ENCODE measurements around the gene RALGAPA2.

Gene RALGAPA2

DNA sequence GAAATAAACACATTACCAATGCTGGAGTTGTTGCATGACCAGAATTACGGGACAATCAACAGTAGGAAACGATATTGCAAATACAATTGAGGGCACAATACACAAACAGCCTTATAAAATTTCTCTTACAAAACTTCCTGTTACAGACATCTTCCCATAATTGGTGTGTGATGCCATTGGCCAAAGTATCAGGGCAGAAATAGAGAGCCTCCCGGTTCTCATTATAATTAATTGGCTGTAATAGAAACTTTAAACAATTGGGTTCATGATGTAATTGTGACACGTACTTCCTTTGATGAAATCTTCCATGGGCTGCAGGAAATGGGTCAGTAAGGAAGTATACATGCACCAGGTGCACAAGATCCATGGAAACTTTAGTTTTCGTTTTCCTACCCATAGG is 40.3 kb upstream of the RALGAPA2 start:
- no peak overlapping the region for H3K4me3 ChIP-seq (ENCODE audit: low read depth, low read length)
- no peak for DNase-seq (ENCODE audit: low read depth)
- TF ChIP-seq, protein P1, sequence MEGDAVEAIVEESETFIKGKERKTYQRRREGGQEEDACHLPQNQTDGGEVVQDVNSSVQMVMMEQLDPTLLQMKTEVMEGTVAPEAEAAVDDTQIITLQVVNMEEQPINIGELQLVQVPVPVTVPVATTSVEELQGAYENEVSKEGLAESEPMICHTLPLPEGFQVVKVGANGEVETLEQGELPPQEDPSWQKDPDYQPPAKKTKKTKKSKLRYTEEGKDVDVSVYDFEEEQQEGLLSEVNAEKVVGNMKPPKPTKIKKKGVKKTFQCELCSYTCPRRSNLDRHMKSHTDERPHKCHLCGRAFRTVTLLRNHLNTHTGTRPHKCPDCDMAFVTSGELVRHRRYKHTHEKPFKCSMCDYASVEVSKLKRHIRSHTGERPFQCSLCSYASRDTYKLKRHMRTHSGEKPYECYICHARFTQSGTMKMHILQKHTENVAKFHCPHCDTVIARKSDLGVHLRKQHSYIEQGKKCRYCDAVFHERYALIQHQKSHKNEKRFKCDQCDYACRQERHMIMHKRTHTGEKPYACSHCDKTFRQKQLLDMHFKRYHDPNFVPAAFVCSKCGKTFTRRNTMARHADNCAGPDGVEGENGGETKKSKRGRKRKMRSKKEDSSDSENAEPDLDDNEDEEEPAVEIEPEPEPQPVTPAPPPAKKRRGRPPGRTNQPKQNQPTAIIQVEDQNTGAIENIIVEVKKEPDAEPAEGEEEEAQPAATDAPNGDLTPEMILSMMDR (IDR thresholded peaks at IDR 0.05; ENCODE audit: insufficient read depth, low read depth, low read length, missing control alignments), result no peak

DNA sequence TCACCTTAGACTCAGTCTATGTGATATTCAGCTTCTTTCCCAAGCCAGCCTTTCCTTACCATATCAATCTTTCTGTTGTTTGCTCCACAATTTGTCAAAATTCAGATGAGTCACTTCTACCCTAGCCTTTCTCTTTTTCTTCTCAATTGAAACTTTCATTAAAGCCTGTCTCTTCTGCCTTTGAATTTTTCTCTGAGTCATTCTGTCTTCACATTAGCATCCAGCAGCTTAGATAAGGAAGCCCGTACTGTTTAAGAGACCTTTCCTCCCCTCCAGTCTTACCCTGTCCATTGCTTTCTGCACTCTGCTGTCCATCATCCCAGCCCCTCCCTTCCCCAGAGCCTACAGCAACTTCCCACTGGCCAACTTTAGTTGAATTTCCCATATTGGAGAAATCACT is 34.9 kb upstream of the RALGAPA2 start:
- H3K4me3 ChIP-seq (ENCODE audit: low read depth, low read length), result no peak overlapping the region
- DNase-seq (ENCODE audit: low read depth), result no peak
- TF ChIP-seq, protein P1 (IDR thresholded peaks at IDR 0.05; ENCODE audit: insufficient read depth, low read depth, low read length, missing control alignments), result no peak

DNA sequence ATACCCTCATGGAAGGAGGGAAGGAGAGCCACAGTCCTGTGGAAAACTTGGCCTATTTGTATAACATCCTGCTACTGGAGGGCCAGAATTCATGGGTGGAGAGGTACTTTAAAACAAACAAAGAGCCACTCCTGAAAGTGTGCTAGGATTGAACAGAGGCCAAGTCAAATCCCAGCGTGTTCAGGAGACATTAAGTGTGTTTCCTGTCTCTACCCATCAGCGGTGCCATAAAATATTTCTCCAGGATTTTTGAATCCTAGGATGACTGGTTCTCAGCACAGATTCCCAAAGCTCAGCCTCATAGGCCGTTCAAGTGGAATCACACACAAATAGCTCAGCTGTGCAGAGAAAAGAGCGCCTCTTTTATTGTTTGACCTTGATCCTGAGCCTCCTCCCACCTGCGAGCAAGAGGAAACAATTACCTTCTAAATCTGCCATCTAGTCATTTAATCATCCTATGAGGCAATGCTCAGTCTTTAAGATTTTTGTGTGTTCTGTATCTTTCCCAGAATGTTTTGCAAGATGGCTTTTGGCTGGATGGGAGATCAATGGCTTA is 31.8 kb upstream of the RALGAPA2 start:
- TF ChIP-seq, protein P1 (IDR thresholded peaks at IDR 0.05; ENCODE audit: insufficient read depth, low read depth, low read length, missing control alignments), result no peak
- H3K4me3 ChIP-seq (ENCODE audit: low read depth, low read length), result no peak overlapping the region
- no peak for DNase-seq (ENCODE audit: low read depth)

DNA sequence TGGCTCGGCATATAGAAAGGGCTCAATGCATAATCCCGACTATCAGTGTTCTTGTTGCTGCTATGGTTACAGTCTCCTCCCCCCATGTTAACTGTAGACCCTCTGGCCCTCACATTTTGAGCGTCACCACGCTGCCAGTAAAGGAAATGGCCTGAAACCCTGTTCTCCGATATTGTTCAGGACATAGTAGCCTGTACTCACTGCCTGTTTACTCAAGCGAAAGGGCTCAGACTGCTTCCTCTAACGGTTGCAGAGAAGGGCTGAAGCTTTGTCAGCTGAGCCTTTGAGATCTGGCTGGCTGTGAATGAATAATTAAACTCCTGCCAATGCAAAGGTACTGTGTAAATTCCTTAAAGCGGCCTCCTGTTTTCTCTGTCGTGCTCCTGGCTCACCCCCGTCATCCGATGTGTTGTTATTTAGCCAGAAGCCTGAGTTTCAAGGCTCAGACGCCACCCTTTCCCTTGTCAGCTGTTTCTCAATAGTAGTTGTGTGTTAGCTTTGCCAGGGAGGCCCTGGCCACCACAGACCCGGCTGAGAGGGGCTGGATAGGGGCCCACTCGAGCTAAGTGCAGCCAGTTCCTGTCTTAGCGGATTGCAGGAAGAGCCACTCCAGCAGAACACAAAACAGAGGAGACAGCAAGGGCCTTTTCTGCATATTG is 31.2 kb upstream of the RALGAPA2 start:
- H3K4me3 ChIP-seq (ENCODE audit: low read depth, low read length), result no peak overlapping the region
- DNase-seq (ENCODE audit: low read depth), result no peak

DNA sequence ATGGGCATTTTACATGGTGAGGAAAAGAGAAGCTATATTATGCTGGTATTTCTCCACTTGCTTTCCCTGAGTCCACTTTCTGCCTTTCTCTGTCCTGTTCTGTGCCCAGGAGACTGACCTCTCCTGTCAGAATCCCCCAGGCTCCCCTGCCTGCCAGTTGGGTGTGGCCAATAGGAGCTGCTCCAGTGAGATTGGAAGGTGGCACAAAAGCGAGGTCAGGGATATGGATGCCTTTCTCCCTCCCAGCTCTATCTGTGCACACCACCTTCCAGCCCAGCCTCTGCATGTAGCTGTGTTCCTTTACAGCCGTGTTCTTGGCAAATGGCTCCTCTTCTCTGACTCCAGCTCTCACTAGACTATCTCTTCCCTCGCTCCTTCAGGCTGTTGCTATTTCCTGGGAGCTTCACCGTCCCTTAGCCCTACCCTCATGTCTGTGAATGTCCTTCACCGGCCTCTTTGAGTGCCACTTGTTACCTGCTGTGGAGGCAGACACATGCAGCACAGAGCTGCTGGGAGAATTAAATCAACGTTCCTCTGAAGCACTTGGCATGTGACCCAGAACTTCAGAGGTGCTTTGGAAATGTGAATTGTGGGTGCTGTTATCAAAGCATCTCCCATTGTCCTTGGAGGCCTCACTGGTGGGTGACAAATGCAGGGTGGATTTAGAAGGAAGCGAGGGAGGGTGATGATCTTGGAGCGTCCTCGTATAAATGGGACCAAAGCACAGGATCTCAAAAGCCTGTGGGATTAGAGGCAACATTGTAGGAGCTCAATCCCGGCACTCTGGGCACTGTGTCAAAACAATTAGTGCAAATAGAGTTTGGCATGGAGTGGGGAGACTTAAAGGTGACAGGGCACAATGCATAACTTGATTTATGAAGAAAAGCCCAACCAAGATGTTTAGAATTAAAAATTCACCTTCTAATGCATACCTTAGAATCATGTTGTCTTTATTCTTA is 28.9 kb upstream of the RALGAPA2 start:
- H3K4me3 ChIP-seq (ENCODE audit: low read depth, low read length), result no peak overlapping the region
- TF ChIP-seq, protein P1 (IDR thresholded peaks at IDR 0.05; ENCODE audit: insufficient read depth, low read depth, low read length, missing control alignments), result no peak
- DNase-seq (ENCODE audit: low read depth), result no peak

More for the DNA sequence above, 31.2 kb upstream of the RALGAPA2 start:
- TF ChIP-seq, protein P1 (IDR thresholded peaks at IDR 0.05; ENCODE audit: insufficient read depth, low read depth, low read length, missing control alignments), result no peak

DNA sequence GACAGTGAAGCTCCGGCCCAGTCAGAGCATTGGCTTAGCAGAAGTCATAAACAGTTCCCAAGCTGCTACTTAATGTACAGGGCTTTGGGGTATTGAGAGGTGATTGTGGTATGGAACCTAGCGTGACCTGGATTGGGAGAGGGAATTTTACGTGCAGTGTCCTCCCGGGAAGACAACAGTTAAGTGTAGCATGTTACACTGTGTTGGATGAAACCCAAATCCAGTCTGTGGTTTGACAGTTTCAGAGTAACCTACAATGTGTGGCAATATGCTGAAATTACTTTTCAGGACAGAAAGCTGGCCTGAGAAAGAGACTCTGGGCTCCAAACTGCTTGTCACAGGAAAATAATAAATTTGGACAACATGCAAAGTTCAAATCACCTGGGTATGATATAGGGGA is 28.1 kb upstream of the RALGAPA2 start:
- no peak overlapping the region for H3K4me3 ChIP-seq (ENCODE audit: low read depth, low read length)
- TF ChIP-seq, protein P1 (IDR thresholded peaks at IDR 0.05; ENCODE audit: insufficient read depth, low read depth, low read length, missing control alignments), result no peak
- no peak for DNase-seq (ENCODE audit: low read depth)

Data from GM12865 (cell line).